Panc1 (cell line): ENCODE measurements around the gene ADH5.

Experiments used
- CTCF ChIP-seq: fragments of 450-650 bp; IDR thresholded peaks from 2 replicates; pipeline ENCODE4 v1.5.1; 2017; ENCODE audit warnings: mild to moderate bottlenecking
- POLR2AphosphoS5 ChIP-seq: IDR thresholded peaks from 2 replicates; pipeline ENCODE4 v1.6.1; 2012; ENCODE audit warnings: mild to moderate bottlenecking, low read depth, low read length, moderate library complexity
- TCF7L2 ChIP-seq: IDR thresholded peaks from 2 replicates; pipeline ENCODE4 v1.6.1; 2011; ENCODE audit warnings: mild to moderate bottlenecking, low read depth, low read length, inconsistent platforms

GRCh38 chr4:99084595-99084994, 4.0 kb downstream of the ADH5 start:
- TF ChIP-seq CTCF (no peak), POLR2AphosphoS5 (no peak), TCF7L2 (no peak)
